Neural cell (in vitro differentiated cells): ENCODE results near the gene MSMB. TPM values are rescaled to one million over a fixed set of nuclear protein-coding genes. Genes with fewer than 3 reads are reported as not detected.

ENCODE experiments used
- H2AFZ ChIP-seq: fragments of 200-600, 300-800 bp; sonication (generic), shearing (Covaris generic); 2 replicates; pipeline ENCODE4 v1.6.0; 2014; ENCODE audit warnings: low read depth, mild to moderate bottlenecking, antibody characterized with exemption, low read length, moderate library complexity
- H3F3A ChIP-seq: fragments of 200-600 bp; shearing (Covaris generic); 2 replicates; pipeline ENCODE4 v1.6.1; 2016; ENCODE audit warnings: mild to moderate bottlenecking, moderate library complexity, mixed read lengths, antibody characterized with exemption, low read length; ENCODE audit not compliant: insufficient read depth, poor library complexity, severe bottlenecking
- H3K27ac ChIP-seq: fragments of 200-600, 300-800 bp; sonication (generic), shearing (Covaris generic); 2 replicates; pipeline ENCODE4 v1.5.1; 2014; ENCODE audit warnings: mild to moderate bottlenecking, low read length, moderate library complexity
- H3K27me3 ChIP-seq: fragments of 300-800, 200-600 bp; sonication (generic), shearing (Covaris generic); 2 replicates; pipeline ENCODE4 v1.6.0; 2014; ENCODE audit warnings: mild to moderate bottlenecking, low read depth, low read length, moderate library complexity; ENCODE audit not compliant: insufficient read depth
- H3K36me3 ChIP-seq: fragments of 300-800, 200-600 bp; sonication (generic), shearing (Covaris generic); 2 replicates; pipeline ENCODE4 v1.5.1; 2014; ENCODE audit warnings: mild to moderate bottlenecking, antibody characterized with exemption, low read length, moderate library complexity; ENCODE audit not compliant: insufficient read depth
- H3K4me2 ChIP-seq: fragments of 300-800, 200-600 bp; sonication (generic), shearing (Covaris generic); 2 replicates; pipeline ENCODE4 v1.6.0; 2014; ENCODE audit warnings: mild to moderate bottlenecking, low read length
- H3K4me3 ChIP-seq: fragments of 300-800, 200-600 bp; sonication (generic), shearing (Covaris generic); 2 replicates; pipeline ENCODE4 v1.5.1; 2014; ENCODE audit warnings: mild to moderate bottlenecking, low read length, moderate library complexity
- H3K79me2 ChIP-seq: fragments of 200-600 bp; shearing (Covaris generic); replicated peaks from 2 replicates; pipeline ENCODE4 v1.6.0; 2014; ENCODE audit warnings: mild to moderate bottlenecking, low read length, moderate library complexity; ENCODE audit not compliant: insufficient read depth
- H3K9ac ChIP-seq: fragments of 300-800, 200-600 bp; sonication (generic), shearing (Covaris generic); 2 replicates; pipeline ENCODE4 v1.6.1; 2016; ENCODE audit warnings: mild to moderate bottlenecking, low read length, mixed read lengths
- H3K9me2 ChIP-seq: fragments of 200-600 bp; shearing (Covaris generic); 2 replicates; pipeline ENCODE4 v1.6.1; 2016; ENCODE audit warnings: mild to moderate bottlenecking, low read length, mixed read lengths; ENCODE audit not compliant: insufficient read depth
- H3K9me3 ChIP-seq: fragments of 200-600, 300-800 bp; sonication (generic), shearing (Covaris generic); 2 replicates; pipeline ENCODE4 v1.6.1; 2016; ENCODE audit warnings: mild to moderate bottlenecking, mixed run types, low read length, moderate library complexity, mixed read lengths
- H4K20me1 ChIP-seq: fragments of 200-600 bp; shearing (Covaris generic); 2 replicates; pipeline ENCODE4 v1.6.1; 2016; ENCODE audit warnings: mild to moderate bottlenecking, mixed run types; ENCODE audit not compliant: insufficient read depth
- CTCF ChIP-seq: fragments of 450-650 bp; IDR thresholded peaks from 2 replicates; pipeline ENCODE4 v1.5.1; 2014; ENCODE audit warnings: antibody characterized with exemption, mild to moderate bottlenecking, moderate library complexity; ENCODE audit not compliant: poor library complexity, severe bottlenecking
- EP300 ChIP-seq: fragments of 450-650 bp; conservative IDR thresholded peaks from 2 replicates; pipeline ENCODE4 v1.6.1; 2014; ENCODE audit warnings: antibody characterized with exemption, mild to moderate bottlenecking, moderate library complexity; ENCODE audit not compliant: poor library complexity, severe bottlenecking
- EZH2 ChIP-seq: fragments of 200-600, 300-800 bp; shearing (Covaris generic), sonication (generic); IDR thresholded peaks from 2 replicates; pipeline ENCODE4 v1.6.1; 2014; ENCODE audit warnings: antibody characterized with exemption, low read length, borderline replicate concordance, mild to moderate bottlenecking; ENCODE audit not compliant: insufficient read depth, poor library complexity, severe bottlenecking
- MXI1 ChIP-seq: fragments of 450-650 bp; conservative IDR thresholded peaks from 2 replicates; pipeline ENCODE4 v1.6.1; 2014; ENCODE audit warnings: antibody characterized with exemption, mild to moderate bottlenecking; ENCODE audit not compliant: poor library complexity, severe bottlenecking
- POLR2AphosphoS5 ChIP-seq: IDR thresholded peaks from 2 replicates; pipeline ENCODE4 v1.6.1; 2012
- RAD21 ChIP-seq: fragments of 450-650 bp; conservative IDR thresholded peaks from 2 replicates; pipeline ENCODE4 v1.6.1; 2014; ENCODE audit warnings: antibody characterized with exemption, mild to moderate bottlenecking, moderate library complexity
- REST ChIP-seq: IDR thresholded peaks from 2 replicates; pipeline ENCODE4 v1.6.1; 2012; ENCODE audit warnings: borderline replicate concordance
- SMC3 ChIP-seq: fragments of 450-650 bp; conservative IDR thresholded peaks from 2 replicates; pipeline ENCODE4 v1.6.1; 2014; ENCODE audit warnings: antibody characterized with exemption, mild to moderate bottlenecking, moderate library complexity; ENCODE audit not compliant: poor library complexity
- TAF1 ChIP-seq: IDR thresholded peaks from 2 replicates; pipeline ENCODE4 v1.6.1; 2012; ENCODE audit warnings: low read depth
- polyA plus RNA-seq: library from polyadenylated mRNA; depleted of rRNA; stranded (reverse); fragments of >200 nt; gene quantifications from 2 replicates; pipeline ENCODE4 v1.2.3, GENCODE V29; 2014

MSMB gene
- polyA plus RNA-seq, 1 donor from 2014 or later = not detected

GRCh38 chr10:46019569-46020343, 26.3 kb downstream of the MSMB start:
- Histone ChIP-seq H3K9me2 (no peaks in the 10 kb centered on the region), H3F3A (no peaks in the 10 kb centered on the region), H3K79me2 (peaks cover 68% of the 10 kb centered on the region), H3K9ac (no peak overlapping the region), H3K27ac (no peak overlapping the region), H3K4me3 (no peak overlapping the region), H3K27me3 (no peaks in the 10 kb centered on the region), H2AFZ (no peak overlapping the region), H3K9me3 (no peaks in the 10 kb centered on the region), H3K4me2 (no peak overlapping the region), H3K36me3 (no peaks in the 10 kb centered on the region), H4K20me1 (peaks cover 4% of the 10 kb centered on the region)
- TF ChIP-seq EP300 = no peak

GRCh38 chr10:46019177-46019528, 26.9 kb downstream of the MSMB start:
- Histone ChIP-seq H3K27me3 (no peaks in the 10 kb centered on the region), H3K9me3 (no peaks in the 10 kb centered on the region), H3K9me2 (no peaks in the 10 kb centered on the region), H2AFZ (no peak overlapping the region), H3K27ac (no peak overlapping the region), H3K36me3 (no peaks in the 10 kb centered on the region), H3K9ac (no peak overlapping the region), H3K4me3 (no peak overlapping the region), H3F3A (no peaks in the 10 kb centered on the region), H4K20me1 (peaks cover 4% of the 10 kb centered on the region), H3K79me2 (peaks cover 68% of the 10 kb centered on the region), H3K4me2 (no peak overlapping the region)
- TF ChIP-seq EP300 (no peak), POLR2AphosphoS5 (no peak), CTCF (no peak), REST (no peak), MXI1 (no peak), SMC3 (no peak), RAD21 (no peak), EZH2 (no peak), TAF1 (no peak)
